Mucosa of rectum (tissue), 2 donors: Measurements from ENCODE around the gene LMTK2.
"Not testable (repeated sequence)": the region's sequence is repeated elsewhere in the genome, so short reads cannot be mapped to it uniquely, and the experiment has no call there.

Experiments
- H3K27ac ChIP-seq, 2 donors: one replicate each; pipeline ENCODE4 v1.7.0; 2013; ENCODE audit warnings: inconsistent platforms in 2 of 2, low read depth in 2 of 2, low read length in 2 of 2
- H3K27me3 ChIP-seq, 2 donors: one replicate each; pipeline ENCODE4 v1.7.0; 2013; ENCODE audit warnings: low read length in 2 of 2; ENCODE audit not compliant: control insufficient read depth in 2 of 2, insufficient read depth in 2 of 2
- H3K36me3 ChIP-seq, 2 donors: one replicate each; pipeline ENCODE4 v1.7.0; 2013; ENCODE audit warnings: low read length in 2 of 2; ENCODE audit not compliant: control insufficient read depth in 2 of 2, insufficient read depth in 2 of 2
- H3K4me1 ChIP-seq, 2 donors: one replicate each; pipeline ENCODE4 v1.7.0; 2013; ENCODE audit warnings: low read length in 2 of 2, mild to moderate bottlenecking in 1 of 2; ENCODE audit not compliant: control insufficient read depth in 2 of 2, insufficient read depth in 2 of 2
- H3K4me3 ChIP-seq, 2 donors: one replicate each; pipeline ENCODE4 v1.7.0; 2013; ENCODE audit warnings: low read length in 2 of 2
- H3K9ac ChIP-seq, 2 donors: one replicate each; pipeline ENCODE4 v1.7.0; 2013; ENCODE audit warnings: low read length in 2 of 2, low read depth in 1 of 2, mild to moderate bottlenecking in 1 of 2
- H3K9me3 ChIP-seq, 2 donors: one replicate each; pipeline ENCODE4 v1.7.0; 2013; ENCODE audit warnings: low read length in 2 of 2; ENCODE audit not compliant: control insufficient read depth in 2 of 2
- donor health status: healthy.
- donor health status: Normal muscosa, but diverticular disease.

LMTK2 gene

GRCh38 chr7:98215561-98216495, 109.2 kb downstream of the LMTK2 start:
- Histone ChIP-seq H3K9ac (no peak overlapping the region), H3K36me3 (peaks cover 3 to 5% of the 10 kb centered on the region in 2 donors), H3K4me1 (peaks cover 0 to 4% of the 10 kb centered on the region in 2 donors), H3K27me3 (peaks cover 0 to 3% of the 10 kb centered on the region in 2 donors), H3K27ac (no peak overlapping the region), H3K9me3 (no peaks in the 10 kb centered on the region), H3K4me3 (no peak overlapping the region)

GRCh38 chr7:98216941-98217622, 110.4 kb downstream of the LMTK2 start:
- no peak overlapping the region for H3K4me3 ChIP-seq
- H3K4me1 ChIP-seq: no peaks in the 10 kb centered on the region
- no peak overlapping the region for H3K27ac ChIP-seq
- no peaks in the 10 kb centered on the region for H3K27me3 ChIP-seq
- H3K9me3 ChIP-seq: no peaks in the 10 kb centered on the region
- H3K9ac ChIP-seq: no peak overlapping the region
- H3K36me3 ChIP-seq: peaks cover 9 to 11% of the 10 kb centered on the region in 2 donors

GRCh38 chr7:98217623-98218582, 111.2 kb downstream of the LMTK2 start:
- no peak overlapping the region for H3K4me3 ChIP-seq
- H3K9me3 ChIP-seq: no peaks in the 10 kb centered on the region
- no peak overlapping the region for H3K9ac ChIP-seq
- no peak overlapping the region for H3K27ac ChIP-seq
- H3K4me1 ChIP-seq: no peaks in the 10 kb centered on the region
- H3K27me3 ChIP-seq: no peaks in the 10 kb centered on the region
- peaks cover 9 to 11% of the 10 kb centered on the region in 2 donors for H3K36me3 ChIP-seq

GRCh38 chr7:98219382-98219781, 112.7 kb downstream of the LMTK2 start:
- H3K27ac ChIP-seq, H3K4me3 ChIP-seq, H3K27me3 ChIP-seq, H3K9me3 ChIP-seq, H3K9ac ChIP-seq, H3K4me1 ChIP-seq: not testable (repeated sequence)
- H3K36me3 ChIP-seq: peaks cover 9 to 11% of the 10 kb centered on the region in 2 donors

- Histone ChIP-seq H3K4me3 (no peak overlapping the region), H3K36me3 (peaks cover 14 to 15% of the 10 kb centered on the region in 2 donors), H3K4me1 (no peaks in the 10 kb centered on the region), H3K9ac (no peak overlapping the region), H3K27me3 (no peaks in the 10 kb centered on the region), H3K27ac (no peak overlapping the region), H3K9me3 (no peaks in the 10 kb centered on the region)
Observed at GRCh38 chr7:98221611-98222532, 115.2 kb downstream of the LMTK2 start.

- peaks cover 12 to 13% of the 10 kb centered on the region in 2 donors for H3K36me3 ChIP-seq
Observed at GRCh38 chr7:98222533-98223195, 116.0 kb downstream of the LMTK2 start.

GRCh38 chr7:98223351-98223897, 116.8 kb downstream of the LMTK2 start:
- no peak overlapping the region for H3K27ac ChIP-seq
- H3K27me3 ChIP-seq: no peaks in the 10 kb centered on the region
- H3K9me3 ChIP-seq: no peaks in the 10 kb centered on the region
- no peak overlapping the region for H3K9ac ChIP-seq
- H3K4me1 ChIP-seq: no peaks in the 10 kb centered on the region
- no peak overlapping the region for H3K4me3 ChIP-seq
- H3K36me3 ChIP-seq: peaks cover 14 to 18% of the 10 kb centered on the region in 2 donors

More at GRCh38 chr7:98222533-98223195, 116.0 kb downstream of the LMTK2 start:
- H3K27me3 ChIP-seq: no peaks in the 10 kb centered on the region
- no peaks in the 10 kb centered on the region for H3K4me1 ChIP-seq
- H3K27ac ChIP-seq: no peak overlapping the region
- no peaks in the 10 kb centered on the region for H3K9me3 ChIP-seq
- H3K4me3 ChIP-seq: no peak overlapping the region
- H3K9ac ChIP-seq: no peak overlapping the region

GRCh38 chr7:98223898-98224700, 117.4 kb downstream of the LMTK2 start:
- no peak overlapping the region for H3K27ac ChIP-seq
- peaks cover 14 to 24% of the 10 kb centered on the region in 2 donors for H3K36me3 ChIP-seq
- no peak overlapping the region for H3K9ac ChIP-seq
- H3K4me1 ChIP-seq: no peaks in the 10 kb centered on the region
- H3K27me3 ChIP-seq: no peaks in the 10 kb centered on the region
- H3K4me3 ChIP-seq: no peak overlapping the region
- H3K9me3 ChIP-seq: no peaks in the 10 kb centered on the region
